GM12878 (cell line): ENCODE results near the gene TMEM229B. TPM values are rescaled to one million over a fixed set of nuclear protein-coding genes. Genes with fewer than 3 reads are reported as not detected.

ENCODE experiments used
- CBX3 ChIP-seq: fragments of 200-600 bp; sonication (generic); IDR thresholded peaks from 2 replicates; pipeline ENCODE4 v1.6.1; 2016; ENCODE audit warnings: low read depth, borderline replicate concordance
- CEBPB ChIP-seq, 2 experiments: fragments of 150-350 bp in 1 of 2; IDR thresholded peaks; 2 replicates each; pipeline ENCODE4 v1.6.1; 2012 to 2014; ENCODE audit warnings: low read depth in 2 of 2, low read length in 2 of 2, borderline replicate concordance in 1 of 2, inconsistent platforms in 1 of 2
- E2F4 ChIP-seq: IDR thresholded peaks from 2 replicates; pipeline ENCODE4 v1.6.1; 2012; ENCODE audit warnings: low read depth, low read length, improper control_type of control experiment
- E2F8 ChIP-seq: fragments of 450-650 bp; IDR thresholded peaks from 2 replicates; pipeline ENCODE4 v1.6.1; 2018; ENCODE audit warnings: mild to moderate bottlenecking, low read depth, moderate library complexity; ENCODE audit not compliant: partially characterized antibody
- HDAC6 ChIP-seq: fragments of 200-600 bp; sonication (generic); IDR thresholded peaks from one replicate; pipeline ENCODE4 v1.8.0; 2017; ENCODE audit warnings: antibody characterized with exemption; ENCODE audit not compliant: unreplicated experiment
- MAX ChIP-seq: IDR thresholded peaks from 2 replicates; pipeline ENCODE4 v1.6.1; 2012; ENCODE audit warnings: low read depth, low read length, improper control_type of control experiment
- MTA3 ChIP-seq: IDR thresholded peaks from 2 replicates; pipeline ENCODE4 v1.6.1; 2012; ENCODE audit warnings: low read length, inconsistent platforms, borderline replicate concordance
- NKRF ChIP-seq: fragments of 450-650 bp; conservative IDR thresholded peaks from 2 replicates; pipeline ENCODE4 v1.6.1; 2017; ENCODE audit warnings: mild to moderate bottlenecking, moderate library complexity
- TAF1 ChIP-seq: IDR thresholded peaks from 2 replicates; pipeline ENCODE4 v1.6.1; 2011; ENCODE audit warnings: mild to moderate bottlenecking, low read depth, low read length, borderline replicate concordance
- polyA plus RNA-seq, 11 experiments: library from polyadenylated mRNA; depleted of rRNA in 4 of 11; unstranded in 6 of 11; stranded (reverse) in 5 of 11; fragments of >200 nt; fragmentation: Nextera tagmentation in 4 of 11; fragmentation: Illumina TruSeq in 1 of 11; extraction: Ambion mirVana in 4 of 11; extraction: Trizol in 1 of 11; gene quantifications; 1 replicate in 1 of 11; 2 replicates in 10 of 11; pipeline versions ENCODE4 v1.2.1 to v1.2.3, GENCODE V29; 2011 to 2016; ENCODE audit warnings: inconsistent platforms in 2 of 11, missing spikeins in 2 of 11, low read depth in 1 of 11
- total RNA-seq, 4 experiments: library from RNA; depleted of rRNA in 3 of 4; stranded (reverse); fragments of >200 nt in 3 of 4; fragmentation: Illumina TruSeq in 1 of 4; extraction: Trizol in 1 of 4; gene quantifications; 2 replicates each; pipeline versions ENCODE4 v1.2.1 to v1.2.3, GENCODE V29; 2013 to 2021

The TMEM229B gene
- total and polyA plus RNA-seq, 10 of the 15 experiments (the other 5 are each of a cell fraction or from before 2014, with no cell fraction given): 0.24 to 5.3 (median 1.7) TPM

- TF ChIP-seq TAF1 (no peak), CBX3 (no peak), MTA3 (no peak), MAX (no peak), HDAC6 (no peak), E2F8 (no peak), NKRF (no peak), E2F4 (no peak), CEBPB (IDR thresholded peaks at IDR 0.05; ENCODE audit: borderline replicate concordance in 1 of 2, low read depth in 2 of 2, low read length in 2 of 2) (no peak)
Observed at GRCh38 chr14:67426161-67426560, 62.4 kb downstream of the TMEM229B start (continued).
